H1 (cell line): ENCODE results near the gene PROM2. TPM values are rescaled to one million over a fixed set of nuclear protein-coding genes. Genes with fewer than 3 reads are reported as not detected.

Experiments used
- CTCF ChIA-PET: fragments of 300-600 bp; sonication (Branson Sonifier 250); formaldehyde crosslinking; loops from one replicate; lab custom pipeline; 2021; ENCODE audit not compliant: partially characterized antibody; lab: Charles Lee
- POLR2A ChIA-PET: fragments of 300-600 bp; sonication (Branson Sonifier 250); formaldehyde crosslinking; loops from one replicate; lab custom pipeline; 2021; ENCODE audit warnings: inconsistent platforms; ENCODE audit not compliant: partially characterized antibody; lab: Charles Lee
- DNase-seq, 2 experiments: peaks; one replicate each; pipeline versions ENCODE4 v3.0.0 to v3.0.0-alpha.2; 2010 to 2022; ENCODE audit warnings: low spot score in 2 of 2, low read depth in 1 of 2, mixed read lengths in 1 of 2
- FAIRE-seq: peaks from 2 replicates; lab custom pipeline; 2011; peaks lifted over from hg19 to GRCh38; lab: Jason Lieb, UNC
- H2AFZ ChIP-seq: 2 replicates; pipeline ENCODE4 v1.8.1; 2012; ENCODE audit warnings: low read length, inconsistent platforms
- H2AK5ac ChIP-seq: 2 replicates; pipeline ENCODE4 v1.6.1; 2013; ENCODE audit warnings: low read depth, low read length
- H2BK120ac ChIP-seq: replicated peaks from 2 replicates; pipeline ENCODE3; 2013; ENCODE audit warnings: low read depth, low read length, inconsistent platforms
- H2BK12ac ChIP-seq: 2 replicates; pipeline ENCODE4 v1.6.1; 2013; ENCODE audit warnings: low read depth, low read length
- H2BK15ac ChIP-seq: 2 replicates; pipeline ENCODE4 v1.6.1; 2013; ENCODE audit warnings: low read length
- H2BK20ac ChIP-seq: 2 replicates; pipeline ENCODE4 v1.6.1; 2013; ENCODE audit warnings: low read length
- H2BK5ac ChIP-seq: 2 replicates; pipeline ENCODE4 v1.6.1; 2013; ENCODE audit warnings: low read depth, low read length
- H3K14ac ChIP-seq: 2 replicates; pipeline ENCODE4 v1.6.1; 2013; ENCODE audit warnings: inconsistent platforms; ENCODE audit not compliant: insufficient read length
- H3K18ac ChIP-seq: 2 replicates; pipeline ENCODE4 v1.6.1; 2013; ENCODE audit warnings: low read length; ENCODE audit errors: extremely low read depth
- H3K23ac ChIP-seq: 2 replicates; pipeline ENCODE4 v1.6.1; 2013; ENCODE audit warnings: inconsistent platforms; ENCODE audit not compliant: insufficient read length
- H3K23me2 ChIP-seq: 2 replicates; pipeline ENCODE4 v1.6.1; 2013; ENCODE audit warnings: low read depth, low read length
- H3K27ac ChIP-seq: 2 replicates; pipeline ENCODE4 v1.6.1; 2011; ENCODE audit warnings: low read depth, low read length, inconsistent platforms
- H3K27me3 ChIP-seq, 4 experiments: replicated peaks in 1 of 4; 1 replicate in 1 of 4; 2 replicates in 3 of 4; pipeline versions ENCODE4 v1.6.1 to v1.8.1; 2011 to 2013; ENCODE audit warnings: low read length in 3 of 4, mild to moderate bottlenecking in 3 of 4, inconsistent platforms in 2 of 4, mixed read lengths in 2 of 4, moderate library complexity in 1 of 4; ENCODE audit not compliant: control insufficient read depth in 3 of 4, insufficient read depth in 3 of 4; ENCODE audit errors: extremely low read depth in 1 of 4
- H3K36me3 ChIP-seq, 4 experiments: 2 replicates each; pipeline versions ENCODE4 v1.6.1 to v1.8.1; 2011 to 2013; ENCODE audit warnings: mild to moderate bottlenecking in 4 of 4, low read length in 3 of 4, moderate library complexity in 2 of 4, control low read depth in 1 of 4, inconsistent platforms in 1 of 4; ENCODE audit not compliant: insufficient read depth in 4 of 4, control insufficient read depth in 2 of 4
- H3K4ac ChIP-seq: replicated peaks from 2 replicates; pipeline ENCODE3; 2013; ENCODE audit warnings: low read length, low read depth, mixed read lengths, inconsistent platforms; ENCODE audit not compliant: insufficient read length
- H3K4me1 ChIP-seq, 4 experiments: replicated peaks in 1 of 4; 1 replicate in 1 of 4; 2 replicates in 3 of 4; pipeline versions ENCODE4 v1.6.1 to v1.8.1; 2011 to 2013; ENCODE audit warnings: low read length in 3 of 4, inconsistent platforms in 2 of 4, mixed read lengths in 1 of 4; ENCODE audit not compliant: insufficient read depth in 4 of 4, control insufficient read depth in 3 of 4
- H3K4me2 ChIP-seq, 2 experiments: 2 replicates each; pipeline versions ENCODE4 v1.6.1 to v1.8.1; 2011 to 2013; ENCODE audit warnings: low read depth in 2 of 2, low read length in 2 of 2, control low read depth in 1 of 2, inconsistent platforms in 1 of 2, mild to moderate bottlenecking in 1 of 2; ENCODE audit not compliant: insufficient read depth in 1 of 2
- H3K4me3 ChIP-seq, 4 experiments: fragments of 200-600, 300-600 bp in 1 of 4; sonication (generic), shearing (Covaris generic), sonication (Bioruptor Twin) in 1 of 4; 2 replicates each; pipeline versions ENCODE4 v1.5.1 to v1.8.1; 2011 to 2016; ENCODE audit warnings: low read length in 4 of 4, low read depth in 3 of 4, control low read depth in 2 of 4, inconsistent platforms in 2 of 4, mild to moderate bottlenecking in 2 of 4, mixed read lengths in 1 of 4, moderate library complexity in 1 of 4; ENCODE audit not compliant: insufficient read depth in 2 of 4; ENCODE audit errors: extremely low read depth in 1 of 4
- H3K56ac ChIP-seq: replicated peaks from 2 replicates; pipeline ENCODE3; 2013; ENCODE audit warnings: low read depth, mild to moderate bottlenecking, mixed read lengths, low read length, inconsistent platforms; ENCODE audit not compliant: insufficient read length
- H3K79me1 ChIP-seq: 2 replicates; pipeline ENCODE4 v1.6.1; 2013; ENCODE audit warnings: low read depth, low read length, control low read depth
- H3K79me2 ChIP-seq, 2 experiments: 2 replicates each; pipeline versions ENCODE4 v1.6.1 to v1.8.1; 2012 to 2013; ENCODE audit warnings: low read length in 2 of 2, mild to moderate bottlenecking in 2 of 2, inconsistent platforms in 1 of 2; ENCODE audit not compliant: insufficient read depth in 2 of 2, control insufficient read depth in 1 of 2
- H3K9ac ChIP-seq, 4 experiments: replicated peaks in 1 of 4; 1 replicate in 1 of 4; 2 replicates in 3 of 4; pipeline versions ENCODE4 v1.6.1 to v1.8.1; 2011 to 2013; ENCODE audit warnings: low read depth in 3 of 4, low read length in 3 of 4, control low read depth in 2 of 4, mild to moderate bottlenecking in 2 of 4, moderate library complexity in 2 of 4, inconsistent platforms in 1 of 4; ENCODE audit errors: extremely low read depth in 1 of 4
- H3K9me3 ChIP-seq, 2 experiments: 2 replicates each; pipeline versions ENCODE4 v1.6.1 to v1.8.1; 2012 to 2013; ENCODE audit warnings: mild to moderate bottlenecking in 2 of 2, moderate library complexity in 2 of 2, control low read depth in 1 of 2, inconsistent platforms in 1 of 2, low read depth in 1 of 2, low read length in 1 of 2, mixed read lengths in 1 of 2; ENCODE audit not compliant: insufficient read depth in 2 of 2
- H4K20me1 ChIP-seq, 2 experiments: replicated peaks in 1 of 2; 2 replicates each; pipeline versions ENCODE3 to v1.8.1; 2011 to 2013; ENCODE audit warnings: inconsistent platforms in 2 of 2, low read length in 2 of 2, mild to moderate bottlenecking in 1 of 2; ENCODE audit not compliant: insufficient read depth in 2 of 2, control insufficient read depth in 1 of 2
- H4K5ac ChIP-seq: 2 replicates; pipeline ENCODE4 v1.6.1; 2013; ENCODE audit warnings: low read length, low read depth, mixed read lengths, inconsistent platforms; ENCODE audit not compliant: insufficient read length
- H4K8ac ChIP-seq: 2 replicates; pipeline ENCODE4 v1.8.0; 2013; ENCODE audit warnings: mild to moderate bottlenecking, moderate library complexity, low read length, inconsistent platforms; ENCODE audit not compliant: insufficient read depth; ENCODE audit errors: extremely low read depth
- H4K91ac ChIP-seq: replicated peaks from 2 replicates; pipeline ENCODE3; 2013; ENCODE audit warnings: low read length, mixed read lengths, inconsistent platforms; ENCODE audit not compliant: insufficient read length
- ASH2L ChIP-seq: fragments of 200-600, 300-600 bp; sonication (generic); IDR thresholded peaks from one replicate; pipeline ENCODE4 v1.7.1; 2017; ENCODE audit warnings: low read length
- CBX5 ChIP-seq: fragments of 300-800, 300-1000 bp; sonication (generic); IDR thresholded peaks from 2 replicates; pipeline ENCODE4 v1.7.1; 2016; ENCODE audit warnings: antibody characterized with exemption, low read length, low read depth
- CEBPB ChIP-seq: IDR thresholded peaks from 2 replicates; pipeline ENCODE4 v1.6.1; 2012; ENCODE audit warnings: low read depth, low read length
- CHD1 ChIP-seq: IDR thresholded peaks from 2 replicates; pipeline ENCODE4 v1.6.1; 2012; ENCODE audit warnings: low read depth, low read length, improper control_type of control experiment
- HDAC2 ChIP-seq, 2 experiments: fragments of 300-600 bp in 1 of 2; sonication (generic) in 1 of 2; IDR thresholded peaks; 2 replicates each; pipeline ENCODE4 v1.6.1; 2011 to 2012; ENCODE audit warnings: low read depth in 2 of 2, low read length in 2 of 2, mild to moderate bottlenecking in 2 of 2, moderate library complexity in 2 of 2, borderline replicate concordance in 1 of 2, inconsistent platforms in 1 of 2
- JUND ChIP-seq: IDR thresholded peaks from 2 replicates; pipeline ENCODE4 v1.6.1; 2011; ENCODE audit warnings: mild to moderate bottlenecking, improper control_type of control experiment, low read length
- NRF1 ChIP-seq: IDR thresholded peaks from 2 replicates; pipeline ENCODE4 v1.6.1; 2011; ENCODE audit warnings: mild to moderate bottlenecking, low read depth, low read length, improper control_type of control experiment
- POLR2AphosphoS5 ChIP-seq: IDR thresholded peaks from 2 replicates; pipeline ENCODE4 v1.6.1; 2011; ENCODE audit warnings: low read depth, low read length
- POU5F1 ChIP-seq: IDR thresholded peaks from 2 replicates; pipeline ENCODE4 v1.6.1; 2011; ENCODE audit warnings: low read depth, mild to moderate bottlenecking, low read length, moderate library complexity
- SP2 ChIP-seq: IDR thresholded peaks from 2 replicates; pipeline ENCODE4 v1.6.1; 2012; ENCODE audit warnings: mild to moderate bottlenecking, low read length, inconsistent platforms
- TAF7 ChIP-seq: optimal IDR thresholded peaks from 2 replicates; pipeline ENCODE3; 2011; ENCODE audit warnings: low read depth, mild to moderate bottlenecking, inconsistent platforms, low read length, moderate library complexity, borderline replicate concordance
- TBP ChIP-seq: IDR thresholded peaks from 2 replicates; pipeline ENCODE4 v1.6.1; 2011; ENCODE audit warnings: low read depth, low read length, improper control_type of control experiment
- WGBS, 2 experiments: shearing (Covaris generic) in 1 of 2; methylation state at CpG; one replicate each; pipeline versions ENCODE4 v1.1.6 to v1.1.7; 2013 to 2015; ENCODE audit warnings: low lambda C conversion rate in 2 of 2, mixed read lengths in 2 of 2, inconsistent platforms in 1 of 2, low coverage in 1 of 2, missing lambda C conversion rate in 1 of 2; ENCODE audit not compliant: insufficient replicate concordance in 2 of 2, insufficient coverage in 1 of 2, insufficient read length in 1 of 2; ENCODE audit errors: extremely low coverage in 1 of 2, missing lambda C conversion rate in 1 of 2; 5-methylcytosine and 5-hydroxymethylcytosine counted together
- polyA plus RNA-seq, 7 experiments: library from polyadenylated mRNA; depleted of rRNA in 3 of 7; stranded (reverse) in 5 of 7; unstranded in 2 of 7; fragments of >200 nt in 5 of 7; fragments of 200-250 nt in 2 of 7; gene quantifications; 1 replicate in 5 of 7; 2 replicates in 1 of 7; 4 replicates in 1 of 7; pipeline versions ENCODE4 v1.2.1 to v1.2.3, GENCODE V29; 2011 to 2013; ENCODE audit warnings: missing spikeins in 2 of 7, mixed read lengths in 2 of 7
- total RNA-seq: library from RNA; stranded (reverse); fragmentation: NEBNext Ultra II Directional; extraction: Animal tissue kit (Norgen Biotek cat#: 25700); gene quantifications from 2 replicates; pipeline ENCODE4 v1.2.1, GENCODE V29; 2021

The PROM2 gene
- total and polyA plus RNA-seq, 2 of the 8 experiments (the other 6 are each of a cell fraction or from before 2014, with no cell fraction given): 1.6 to 3.8 TPM

DNA sequence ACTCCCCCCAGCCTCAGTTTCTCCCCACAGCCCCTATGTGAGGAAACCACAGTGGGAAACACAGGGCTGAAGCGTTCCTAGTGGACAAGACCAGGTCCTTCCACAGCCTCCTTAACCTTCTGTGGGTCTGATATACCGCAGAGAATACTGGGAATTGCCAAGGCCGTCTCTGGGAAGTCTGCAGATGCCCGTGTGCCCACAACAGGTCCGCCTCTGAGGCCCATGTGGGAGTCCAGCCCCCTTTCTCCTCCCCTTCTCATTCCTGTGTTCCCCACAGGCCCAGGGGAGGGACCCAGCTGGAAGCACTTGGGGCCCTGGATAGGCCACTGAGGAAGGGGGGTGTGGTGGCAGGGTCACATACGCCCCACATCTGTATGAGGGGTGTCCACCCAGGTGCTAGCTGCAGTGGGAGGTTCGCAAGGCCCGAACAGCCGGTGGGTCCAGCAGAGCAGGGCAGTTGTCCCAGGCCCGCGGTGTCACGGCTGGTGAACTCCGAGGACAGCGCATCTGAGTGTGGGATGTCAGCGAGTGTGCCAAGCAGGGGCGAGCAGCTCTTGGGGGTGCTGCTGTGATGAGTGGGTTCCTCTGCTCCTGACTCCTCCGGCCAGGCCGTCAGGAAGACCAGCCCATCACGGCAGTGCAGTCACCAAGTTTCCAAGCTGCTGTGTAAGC is 20.5 kb downstream of the PROM2 start:
- H3K56ac ChIP-seq: no peak overlapping the region
- no peak overlapping the region for H3K18ac ChIP-seq
- H3K27ac ChIP-seq: no peak overlapping the region
- no peaks in the 10 kb centered on the region for H3K36me3 ChIP-seq
- POLR2A ChIA-PET: no interaction called here
- H3K27me3 ChIP-seq: no peaks in the 10 kb centered on the region
- DNase-seq (no peak), FAIRE-seq (no peak)
- H2BK12ac ChIP-seq: no peak overlapping the region
- H3K9me3 ChIP-seq: peaks cover 61 to 95% of the 10 kb centered on the region in 2 experiments
- H3K4me3 ChIP-seq: no peak overlapping the region
- H3K4ac ChIP-seq: no peak overlapping the region
- TF ChIP-seq CEBPB (no peak), POU5F1 (no peak), POLR2AphosphoS5 (no peak), TAF7 (no peak), CBX5 (no peak), ASH2L (no peak), HDAC2 (IDR thresholded peaks at IDR 0.05; ENCODE audit: borderline replicate concordance in 1 of 2, low read depth in 2 of 2, low read length in 2 of 2) (no peak), SP2 (no peak), TBP (no peak), CHD1 (no peak), JUND (no peak), NRF1 (no peak)
- no peak overlapping the region for H3K14ac ChIP-seq
- H3K4me1 ChIP-seq: peaks cover 0 to 11% (median 0%) of the 10 kb centered on the region in 4 experiments; a peak in 1 of 7 replicates
- no peak overlapping the region for H2AK5ac ChIP-seq
- H3K23ac ChIP-seq: no peak overlapping the region
- H4K5ac ChIP-seq: no peak overlapping the region
- no peak overlapping the region for H2AFZ ChIP-seq
- H2BK15ac ChIP-seq: no peak overlapping the region
- no peaks in the 10 kb centered on the region for H4K20me1 ChIP-seq
- no peak overlapping the region for H2BK120ac ChIP-seq
- CTCF ChIA-PET: interaction anchor here (1.4 kb wide), 1 partner anchor 10 kb away, joined by 3 read pairs; no protein-coding TSS in a partner anchor
- H2BK20ac ChIP-seq: no peak overlapping the region
- no peaks in the 10 kb centered on the region for H3K79me1 ChIP-seq
- no peaks in the 10 kb centered on the region for H3K79me2 ChIP-seq
- no peak overlapping the region for H4K91ac ChIP-seq
- no peak overlapping the region for H3K4me2 ChIP-seq
- H3K23me2 ChIP-seq: no peaks in the 10 kb centered on the region
- WGBS, 2 experiments: 89% methylated on average over 17 of the region's 19 CpGs; no CpG with 5 or more reads in 1 of the 2 experiments
- H2BK5ac ChIP-seq: no peak overlapping the region
- H4K8ac ChIP-seq: no peak overlapping the region
- no peak overlapping the region for H3K9ac ChIP-seq
